GM18526 (cell line): ENCODE results near the gene ABL2.

Experiments used
- POLR2A ChIP-seq: IDR thresholded peaks from 3 replicates; pipeline ENCODE4 v1.6.1; 2011; ENCODE audit not compliant: insufficient read length; ENCODE audit errors: extremely low read depth

Gene ABL2

DNA sequence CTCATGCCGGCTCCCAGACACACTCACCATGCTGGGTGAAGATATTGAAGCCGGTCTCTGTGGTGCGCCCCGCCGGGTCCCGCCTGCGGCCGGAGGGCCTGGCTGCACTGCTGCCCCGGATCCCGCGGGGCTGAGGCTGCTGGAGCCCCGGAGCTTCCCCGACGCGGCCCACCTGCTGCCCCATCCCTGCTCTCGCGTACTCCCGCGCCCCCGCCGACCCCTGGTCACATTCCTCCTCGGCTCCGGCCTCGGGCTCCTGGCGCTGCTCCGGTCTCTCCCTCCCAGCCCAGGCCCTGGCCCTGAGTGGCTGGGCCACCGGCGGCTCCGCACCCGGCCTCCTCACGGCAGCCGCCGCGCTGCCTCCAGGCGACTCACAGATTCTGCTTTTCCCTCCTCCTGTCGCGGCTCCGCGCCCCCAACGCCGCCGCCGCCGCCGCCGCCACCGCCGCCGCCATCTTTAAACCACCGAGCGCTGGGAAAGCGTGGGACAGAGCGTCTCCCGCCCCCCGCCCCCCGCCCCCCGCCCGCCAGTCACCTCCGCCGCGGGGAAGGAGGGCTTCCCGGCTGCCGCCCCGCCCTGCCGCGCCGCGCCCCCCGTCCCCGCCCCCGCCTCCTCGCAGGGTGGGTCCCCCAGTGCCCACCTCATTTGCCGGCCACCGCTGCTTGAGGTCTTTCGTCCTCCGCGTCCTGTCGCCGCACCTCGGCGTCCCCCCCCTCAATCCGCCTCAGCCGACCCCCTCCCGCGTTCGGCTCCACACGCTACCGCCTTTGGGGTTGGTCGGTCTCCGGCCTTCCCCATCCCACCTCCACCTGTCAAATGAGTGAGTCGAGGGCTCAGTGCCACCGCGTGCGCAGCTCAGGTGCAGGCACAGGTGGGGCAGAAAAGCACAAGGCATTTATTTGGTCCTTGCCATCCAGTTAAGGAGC is at the start of gene ABL2:
Gene ABL2, minus strand, starts transcription at position 464 of the 927 bp plus-strand sequence. Its CDS starts 280 bp downstream, at position 184.
- no peak for TF ChIP-seq POLR2A

DNA sequence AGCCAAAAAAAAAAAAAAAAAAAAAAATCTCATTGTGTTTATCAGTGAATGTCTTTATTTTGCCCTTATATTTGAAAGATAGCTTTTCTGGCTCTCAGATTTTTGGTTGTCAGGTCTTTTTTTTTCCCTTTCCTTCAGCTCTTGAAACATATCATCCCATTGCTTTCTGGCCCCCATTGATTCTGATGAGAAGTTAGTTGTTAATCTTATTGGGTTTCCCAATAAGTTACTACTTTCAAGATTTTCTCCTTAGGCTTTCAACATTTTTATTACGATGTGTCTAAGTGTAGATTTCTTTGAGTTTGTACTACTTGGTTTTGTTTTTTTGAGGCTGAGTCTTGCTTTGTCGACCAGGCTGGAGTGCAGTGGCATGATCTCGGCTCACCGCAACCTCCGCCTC is 49.4 kb upstream of the ABL2 start:
- TF ChIP-seq POLR2A, result no peak

DNA sequence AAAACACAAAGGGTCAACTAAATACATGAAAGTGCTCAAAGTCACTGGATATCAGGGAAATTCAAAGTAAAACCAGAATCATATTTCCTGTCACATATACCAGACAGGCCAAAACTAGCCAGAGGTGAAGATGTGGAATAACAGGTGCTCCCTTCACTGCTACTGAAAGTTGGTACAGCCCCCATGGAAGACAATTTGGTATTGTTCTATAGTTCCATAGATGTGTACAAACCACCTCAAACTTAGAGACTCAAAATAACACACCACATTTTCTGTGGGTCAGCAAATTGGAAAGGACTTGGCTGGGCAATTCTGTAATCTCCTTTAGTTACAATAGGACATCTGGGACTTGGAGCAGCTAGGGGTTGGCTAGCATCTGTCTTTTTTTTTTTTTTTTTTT is 39.6 kb upstream of the ABL2 start:
- TF ChIP-seq POLR2A, result no peak

DNA sequence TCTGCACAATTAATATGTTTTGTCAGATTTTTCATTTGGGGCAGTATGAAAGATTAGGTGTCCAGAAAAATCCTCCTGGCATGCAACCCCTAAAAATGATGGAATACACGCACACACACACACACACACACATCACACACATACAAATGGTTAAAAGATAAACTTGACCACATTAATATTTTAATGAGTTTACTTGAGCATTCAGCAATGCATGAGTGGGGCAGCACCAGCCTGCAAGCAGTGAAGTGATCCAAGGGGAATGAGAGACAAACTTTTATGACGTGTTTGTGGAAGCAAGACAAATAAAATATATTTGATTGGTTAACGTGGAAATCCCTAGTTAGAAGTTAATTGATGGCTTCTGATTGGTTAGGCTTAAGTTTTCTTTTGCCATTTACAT is 35.0 kb upstream of the ABL2 start:
- TF ChIP-seq POLR2A, result no peak

DNA sequence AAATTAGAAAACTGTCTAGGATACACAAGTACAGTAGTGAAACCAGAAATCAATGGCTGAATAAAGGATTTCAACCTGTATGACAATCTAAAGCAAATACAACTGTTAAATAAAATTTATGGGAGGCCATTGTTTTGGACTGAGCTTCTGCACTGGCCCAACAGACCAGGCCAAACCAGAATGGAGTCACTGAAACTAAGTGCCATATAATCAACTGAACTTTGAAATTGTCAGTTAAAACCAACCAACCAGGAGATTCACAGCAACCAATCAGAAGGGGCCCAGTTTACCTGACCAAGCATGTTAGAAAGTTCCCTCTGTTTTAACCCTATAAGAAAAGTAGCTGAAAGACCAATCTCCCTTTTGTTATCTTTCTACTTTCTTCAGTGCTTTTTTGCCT is 33.6 kb upstream of the ABL2 start:
- TF ChIP-seq POLR2A, result no peak

DNA sequence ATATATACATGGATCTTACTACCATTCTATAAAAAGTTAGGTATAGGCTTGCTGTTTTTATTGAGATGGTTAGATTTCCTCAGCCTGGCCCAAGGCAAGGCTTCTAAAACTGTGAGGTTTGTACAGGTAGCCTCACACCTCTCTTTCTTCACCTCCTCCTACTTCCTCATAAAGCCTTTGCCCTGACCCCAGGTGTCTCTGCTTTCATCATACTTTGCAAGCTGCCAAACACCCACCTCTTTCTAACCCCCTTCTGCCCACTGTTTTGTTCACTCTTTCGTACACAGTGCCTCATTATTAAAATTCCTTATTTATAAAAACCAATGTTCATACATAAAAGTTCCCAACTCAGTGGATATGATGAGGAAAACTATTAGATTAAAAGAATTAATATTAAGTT is 32.7 kb upstream of the ABL2 start:
- TF ChIP-seq POLR2A, result no peak

DNA sequence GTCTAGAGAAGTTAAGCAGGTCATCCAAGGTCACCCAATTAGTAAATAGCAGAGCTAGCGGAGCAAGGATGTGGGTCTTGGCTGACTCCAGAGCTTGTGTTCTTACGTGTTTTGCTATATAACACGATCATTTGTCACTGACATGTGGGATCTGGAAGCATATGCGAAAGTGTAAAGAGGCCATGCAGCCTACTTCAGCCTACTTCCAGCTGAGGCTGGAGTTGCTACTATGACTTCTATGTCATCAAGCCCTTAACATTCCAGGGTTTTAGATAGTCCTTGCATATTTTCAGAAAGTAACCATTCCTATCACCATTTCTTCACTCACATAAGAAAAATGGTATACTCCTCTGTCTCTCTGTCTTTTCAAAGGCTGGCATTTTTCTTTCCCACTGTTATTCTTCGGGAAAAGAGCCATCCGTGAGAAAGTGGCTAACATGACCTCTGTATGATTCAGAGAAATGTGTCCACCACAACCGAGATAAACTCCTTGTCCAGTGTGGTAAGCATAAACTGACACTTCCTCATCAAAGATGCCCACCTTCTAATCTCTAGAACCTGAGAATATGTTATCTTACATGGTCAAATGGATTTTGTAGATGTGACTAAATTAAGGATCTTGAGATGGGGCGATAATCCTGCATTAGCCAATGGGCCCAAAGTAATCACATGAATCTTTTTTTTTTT is 24.0 kb upstream of the ABL2 start:
- TF ChIP-seq POLR2A, result no peak

DNA sequence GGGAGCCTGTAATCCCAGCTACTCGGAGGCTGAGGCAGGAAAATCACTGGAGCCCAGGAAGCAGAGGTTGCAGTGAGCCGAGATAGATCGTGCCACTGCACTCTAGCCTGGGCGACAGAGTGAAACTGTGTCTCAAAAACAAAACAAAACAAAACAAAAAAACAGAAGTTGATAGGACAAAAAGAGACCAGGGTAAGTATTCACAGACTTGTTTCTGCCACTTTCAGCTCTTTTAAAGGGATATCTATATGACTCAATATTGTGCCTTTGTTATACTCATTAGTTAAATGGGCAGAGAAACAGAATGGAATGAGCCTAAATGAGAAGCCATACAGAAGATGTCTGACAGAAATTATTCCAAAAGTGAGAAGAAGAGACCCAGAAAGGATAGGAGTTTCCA is 23.1 kb upstream of the ABL2 start:
- TF ChIP-seq POLR2A, result no peak

DNA sequence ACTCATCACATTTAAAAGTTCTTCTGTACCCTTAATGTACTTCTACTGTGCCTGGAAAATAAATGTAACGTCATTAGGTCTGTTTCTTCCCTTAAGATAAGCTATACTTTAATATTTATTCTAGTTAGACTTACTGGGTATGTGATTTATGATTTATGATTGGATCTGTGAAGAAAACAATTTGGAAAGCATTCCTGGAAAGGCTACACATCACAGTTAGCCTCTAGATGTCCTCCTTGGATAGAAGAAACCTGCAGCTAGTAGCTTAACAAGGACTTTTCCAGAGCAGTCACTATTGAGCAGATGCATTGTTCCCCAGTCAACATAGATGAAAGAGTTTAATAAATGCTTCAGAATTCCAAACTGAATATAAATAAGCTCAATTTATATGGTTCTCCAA is 22.2 kb upstream of the ABL2 start:
- TF ChIP-seq POLR2A, result no peak

DNA sequence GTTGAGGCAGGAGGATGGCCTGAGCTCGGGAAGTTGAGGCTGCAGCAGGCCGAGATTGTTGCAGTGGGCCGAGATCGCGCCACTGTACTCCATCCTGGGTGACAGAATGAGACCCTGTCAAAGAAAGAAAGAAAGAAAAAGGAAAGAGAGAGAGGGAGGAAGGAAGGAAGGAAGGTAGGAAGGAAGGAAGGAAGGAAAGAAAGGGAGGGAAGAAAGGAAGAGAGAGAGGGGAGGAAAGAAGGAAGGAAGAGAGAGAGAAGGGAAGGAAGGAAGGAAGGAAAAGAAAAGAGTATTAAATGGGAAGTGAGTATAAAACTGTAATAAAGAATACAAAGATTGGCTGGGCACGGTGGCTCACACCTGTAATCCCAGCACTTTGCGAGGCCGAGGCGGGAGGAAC is 18.4 kb upstream of the ABL2 start:
- TF ChIP-seq POLR2A, result no peak

DNA sequence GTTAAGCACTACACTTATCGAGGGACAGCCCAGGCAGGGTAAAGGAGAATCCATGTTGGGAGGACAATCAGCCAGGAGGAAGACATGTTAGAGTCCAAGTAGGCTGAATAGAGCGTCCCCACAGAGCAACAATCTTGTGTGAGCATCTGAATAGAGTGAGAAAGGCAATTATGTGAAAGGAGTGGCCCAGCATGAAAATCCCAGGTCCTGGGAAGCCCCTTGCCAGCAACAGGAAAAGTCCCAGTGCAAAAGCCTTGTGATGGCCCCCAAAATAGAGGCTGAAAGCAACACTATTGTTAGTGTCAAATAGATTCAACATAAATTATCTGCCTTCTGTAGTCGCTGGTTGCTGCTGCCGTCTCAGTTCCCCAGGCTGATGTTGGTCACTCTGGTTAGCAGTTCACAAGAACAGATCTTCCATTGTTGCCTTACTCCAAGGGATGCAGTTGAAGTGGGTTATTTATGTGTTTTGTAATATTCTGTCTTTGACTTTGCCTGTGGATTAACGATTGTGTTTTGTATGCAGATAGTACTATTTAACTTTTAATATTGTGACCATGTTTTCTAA is 12.1 kb upstream of the ABL2 start:
- no peak for TF ChIP-seq POLR2A

DNA sequence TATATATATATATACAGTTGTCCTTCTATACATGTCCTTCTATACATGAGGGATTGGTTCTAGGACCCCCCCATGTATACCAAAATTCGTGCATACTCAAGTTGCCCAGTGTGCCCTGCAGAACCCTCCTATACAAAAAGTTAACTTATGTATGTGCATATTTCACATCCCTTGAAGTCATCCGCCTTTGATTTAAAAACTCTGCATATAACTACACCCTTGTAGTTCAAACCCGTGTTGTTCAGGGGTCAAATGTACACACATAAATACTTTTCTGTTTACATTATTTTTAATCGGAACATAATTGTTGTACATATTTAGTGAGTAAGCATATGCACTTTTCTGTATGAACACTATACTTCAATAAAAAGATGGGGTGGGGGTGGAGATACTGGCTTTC is 7.7 kb upstream of the ABL2 start:
- TF ChIP-seq POLR2A, result no peak

DNA sequence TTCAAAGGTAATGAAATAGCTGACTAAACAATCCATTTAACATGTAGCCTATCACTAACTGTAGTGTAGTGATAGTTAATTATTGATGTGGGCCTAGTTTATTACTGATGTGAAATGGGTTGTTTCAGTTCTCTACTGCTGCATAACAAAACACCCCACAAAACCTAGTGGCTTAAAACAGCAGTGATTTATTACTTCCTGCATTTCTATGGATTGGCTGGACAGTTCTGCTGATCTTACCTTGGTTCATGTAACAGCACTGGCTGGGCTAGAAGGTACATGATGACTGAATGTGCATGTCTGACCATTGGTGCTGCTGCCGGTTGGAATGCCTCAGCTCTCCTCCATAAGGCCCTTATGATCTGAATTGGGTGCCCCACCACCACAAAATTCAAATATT is 5.4 kb upstream of the ABL2 start:
- TF ChIP-seq POLR2A, result no peak

DNA sequence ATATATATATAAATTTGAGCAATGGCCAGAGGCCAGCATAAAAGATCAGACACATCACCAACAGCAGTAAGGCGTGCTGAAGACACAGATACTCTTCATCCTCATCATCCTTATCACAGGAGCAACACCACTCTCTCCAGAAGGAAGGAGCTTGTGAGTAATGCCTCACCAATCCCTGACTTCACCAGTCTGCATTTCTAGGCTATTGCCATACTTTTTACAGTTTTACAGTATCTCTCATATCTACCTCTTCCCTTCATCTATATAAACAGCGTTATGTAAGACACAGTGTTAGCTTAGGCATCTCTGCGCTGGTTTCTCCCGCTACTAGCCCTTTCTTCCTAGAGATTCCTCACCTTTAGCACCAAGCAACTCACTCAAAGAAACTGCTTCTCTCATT is 2.4 kb upstream of the ABL2 start:
- TF ChIP-seq POLR2A, result no peak

DNA sequence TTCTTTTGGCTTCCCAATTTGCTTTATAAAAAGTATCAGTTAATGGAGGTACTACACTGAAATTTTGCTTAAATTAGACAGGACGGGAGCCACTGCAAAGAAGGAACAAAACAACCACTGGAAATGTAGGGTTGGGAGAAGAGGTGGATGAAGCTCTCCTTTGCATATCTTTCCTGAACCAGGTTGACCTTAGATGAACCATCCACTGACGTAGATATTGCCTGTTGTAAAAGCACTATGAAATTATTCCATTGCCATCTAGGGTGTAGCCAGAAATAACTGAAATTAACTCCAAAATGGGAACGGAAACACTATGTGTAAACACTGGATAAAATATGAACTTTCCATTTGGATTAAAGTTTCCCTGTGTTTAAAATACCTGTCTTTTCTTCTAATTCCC is 1.2 kb upstream of the ABL2 start:
- no peak for TF ChIP-seq POLR2A

DNA sequence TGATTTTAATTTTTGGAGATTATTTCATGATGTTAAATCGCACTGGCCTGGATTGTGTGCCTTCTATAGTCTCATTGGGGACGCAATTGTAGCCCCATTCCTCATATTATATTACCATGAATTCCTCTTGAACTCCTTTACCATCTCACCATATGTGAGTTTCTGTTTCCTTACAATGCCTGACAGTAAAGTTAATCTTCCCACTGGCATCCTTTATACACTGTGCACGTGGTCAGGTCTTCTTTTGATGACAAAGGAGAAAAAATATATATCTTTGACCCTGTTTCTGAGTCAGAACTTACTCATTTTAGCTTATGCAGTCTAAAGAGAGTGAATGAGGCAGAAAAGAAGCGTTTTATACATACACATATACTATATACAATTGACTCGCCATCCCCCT is 774 bp upstream of the ABL2 start:
- no peak for TF ChIP-seq POLR2A
